ENCODE data around the gene RNF223.
"Not testable (repeated sequence)": the region's sequence is repeated elsewhere in the genome, so short reads cannot be mapped to it uniquely, and the experiment has no call there.

DNA sequence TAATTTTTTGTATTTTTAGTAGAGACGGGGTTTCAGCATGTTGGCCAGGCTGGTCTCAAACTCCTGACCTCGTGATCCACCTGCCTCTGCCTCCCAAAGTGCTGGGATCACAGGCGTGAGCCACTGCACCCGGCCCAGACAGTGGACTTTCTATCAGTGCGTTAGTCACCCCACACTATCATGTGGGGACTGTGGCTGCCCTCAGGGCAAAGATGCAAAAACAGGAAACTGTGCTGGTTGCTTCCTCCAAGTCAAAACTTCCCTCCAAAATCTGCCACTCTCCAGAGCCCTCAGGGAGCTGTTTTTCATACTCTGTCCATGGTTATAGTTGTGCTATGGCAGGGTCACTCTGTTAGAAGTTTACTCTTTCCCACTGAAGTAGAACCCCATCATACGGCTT is 30.0 kb upstream of the RNF223 start:
- TF ChIP-seq CTCF (IDR thresholded peaks at IDR 0.05; ENCODE audit: extremely low read depth in 1 of 2, insufficient read depth in 1 of 2, low read depth in 1 of 2, low read length in 2 of 2); POLR2A (IDR thresholded peaks at IDR 0.05; ENCODE audit: low read depth, low read length); EZH2 (IDR thresholded peaks at IDR 0.05; ENCODE audit: borderline replicate concordance, low read depth, low read length, severe bottlenecking); POLR2AphosphoS5 (IDR thresholded peaks at IDR 0.05; ENCODE audit: insufficient read depth, low read depth, low read length); MYC (IDR thresholded peaks at IDR 0.05; ENCODE audit: low read depth, low read length); JUN (IDR thresholded peaks at IDR 0.05; ENCODE audit: borderline replicate concordance, insufficient read depth, insufficient read length, low read depth); FOS (IDR thresholded peaks at IDR 0.05; ENCODE audit: borderline replicate concordance, insufficient read depth, low read length): not testable (repeated sequence)
- TF ChIP-seq, protein P1, sequence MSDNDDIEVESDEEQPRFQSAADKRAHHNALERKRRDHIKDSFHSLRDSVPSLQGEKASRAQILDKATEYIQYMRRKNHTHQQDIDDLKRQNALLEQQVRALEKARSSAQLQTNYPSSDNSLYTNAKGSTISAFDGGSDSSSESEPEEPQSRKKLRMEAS (IDR thresholded peaks at IDR 0.05; ENCODE audit: insufficient read depth, insufficient read length) = not testable (repeated sequence)
